Fibroblast of skin of right quadriceps (primary cell): Measurements from ENCODE around the gene KCNAB2.
"Not testable (repeated sequence)": the region's sequence is repeated elsewhere in the genome, so short reads cannot be mapped to it uniquely, and the experiment has no call there.

Experiments used
- DNase-seq: peaks from one replicate; pipeline ENCODE4 v3.0.0-alpha.2; 2013

Gene KCNAB2

GRCh38 chr1:6062670-6063069, 17.0 kb downstream of the KCNAB2 start:
- DNase-seq, result no peak

GRCh38 chr1:6063532-6064053, 17.9 kb downstream of the KCNAB2 start:
- not testable (repeated sequence) for DNase-seq

GRCh38 chr1:6065093-6065858, 19.6 kb downstream of the KCNAB2 start:
- no peak for DNase-seq

- no peak for DNase-seq
These were observed 21.0 kb downstream of the KCNAB2 start for GRCh38 chr1:6066680-6067079.

- DNase-seq, result no peak
These were observed 22.4 kb downstream of the KCNAB2 start for GRCh38 chr1:6068073-6068472.

- no peak for DNase-seq
These were observed 23.2 kb downstream of the KCNAB2 start for GRCh38 chr1:6068932-6069331.

GRCh38 chr1:6069573-6069972, 23.9 kb downstream of the KCNAB2 start:
- no peak for DNase-seq

GRCh38 chr1:6070450-6070974, 24.8 kb downstream of the KCNAB2 start:
- no peak for DNase-seq

- DNase-seq, result no peak
These were observed 25.5 kb downstream of the KCNAB2 start for GRCh38 chr1:6071219-6071618.

- no peak for DNase-seq
These were observed 27.2 kb downstream of the KCNAB2 start for GRCh38 chr1:6072774-6073479.

GRCh38 chr1:6073480-6074053, 27.9 kb downstream of the KCNAB2 start:
- no peak for DNase-seq

GRCh38 chr1:6074192-6074901, 28.7 kb downstream of the KCNAB2 start:
- no peak for DNase-seq

GRCh38 chr1:6075748-6076147, 30.1 kb downstream of the KCNAB2 start:
- no peak for DNase-seq

- DNase-seq, result not testable (repeated sequence)
These were observed 31.4 kb downstream of the KCNAB2 start for GRCh38 chr1:6077061-6077460.

GRCh38 chr1:6077506-6077905, 31.8 kb downstream of the KCNAB2 start:
- DNase-seq, result no peak

GRCh38 chr1:6077919-6078318, 32.2 kb downstream of the KCNAB2 start:
- no peak for DNase-seq

- no peak for DNase-seq
These were observed 34.8 kb downstream of the KCNAB2 start for GRCh38 chr1:6080469-6080868.

- no peak for DNase-seq
These were observed 36.2 kb downstream of the KCNAB2 start for GRCh38 chr1:6081901-6082300.

- no peak for DNase-seq
These were observed 36.8 kb downstream of the KCNAB2 start for GRCh38 chr1:6082430-6082971.

- DNase-seq, result no peak
These were observed 37.7 kb downstream of the KCNAB2 start for GRCh38 chr1:6083385-6083784.

GRCh38 chr1:6083801-6084446, 38.2 kb downstream of the KCNAB2 start:
- peak; percentile 50 for DNase-seq
